GM18508 (cell line): ENCODE measurements around the gene MYO5B.

Source experiments
- ATAC-seq: cut with Tn5 transposase; IDR thresholded peaks from one replicate; pipeline ENCODE4 v1.9.1; 2021; ENCODE audit warnings: moderate number of reproducible peaks; ENCODE audit not compliant: insufficient read depth, unreplicated experiment

MYO5B gene

GRCh38 chr18:50190236-50190635 is 4.7 kb downstream of the MYO5B start:
- no peak for ATAC-seq

- no peak for ATAC-seq
These were observed 5.8 kb downstream of the MYO5B start for GRCh38 chr18:50189160-50189559.

- no peak for ATAC-seq
These were observed 6.3 kb downstream of the MYO5B start for GRCh38 chr18:50188652-50189051.

- ATAC-seq = no peak
These were observed 7.3 kb downstream of the MYO5B start for GRCh38 chr18:50187659-50188058.

- ATAC-seq = no peak
These were observed 8.6 kb downstream of the MYO5B start for GRCh38 chr18:50186385-50186784.

- no peak for ATAC-seq
These were observed 11.4 kb downstream of the MYO5B start for GRCh38 chr18:50183556-50183955.

- no peak for ATAC-seq
These were observed 12.4 kb downstream of the MYO5B start for GRCh38 chr18:50182511-50182910.

- ATAC-seq = no peak
These were observed 13.4 kb downstream of the MYO5B start for GRCh38 chr18:50181590-50181989.

GRCh38 chr18:50179465-50179864 is 15.5 kb downstream of the MYO5B start:
- ATAC-seq = no peak

GRCh38 chr18:50177294-50177992 is 17.5 kb downstream of the MYO5B start:
- no peak for ATAC-seq

- ATAC-seq = no peak
These were observed 22.6 kb downstream of the MYO5B start for GRCh38 chr18:50172367-50172766.

GRCh38 chr18:50171406-50171805 is 23.5 kb downstream of the MYO5B start:
- ATAC-seq = no peak

GRCh38 chr18:50170004-50170403 is 24.9 kb downstream of the MYO5B start:
- no peak for ATAC-seq

GRCh38 chr18:50169149-50169548 is 25.8 kb downstream of the MYO5B start:
- ATAC-seq = no peak

GRCh38 chr18:50167966-50168365 is 27.0 kb downstream of the MYO5B start:
- no peak for ATAC-seq

- no peak for ATAC-seq
These were observed 28.0 kb downstream of the MYO5B start for GRCh38 chr18:50166901-50167300.

- ATAC-seq = no peak
These were observed 31.4 kb downstream of the MYO5B start for GRCh38 chr18:50163505-50163904.

GRCh38 chr18:50162486-50163304 is 32.3 kb downstream of the MYO5B start:
- ATAC-seq = no peak

GRCh38 chr18:50161597-50162205 is 33.2 kb downstream of the MYO5B start:
- no peak for ATAC-seq

GRCh38 chr18:50159654-50160046 is 35.3 kb downstream of the MYO5B start:
- ATAC-seq = no peak

- no peak for ATAC-seq
These were observed 35.9 kb downstream of the MYO5B start for GRCh38 chr18:50158866-50159653.
